ENCODE data around the gene HHIPL1.

DNA sequence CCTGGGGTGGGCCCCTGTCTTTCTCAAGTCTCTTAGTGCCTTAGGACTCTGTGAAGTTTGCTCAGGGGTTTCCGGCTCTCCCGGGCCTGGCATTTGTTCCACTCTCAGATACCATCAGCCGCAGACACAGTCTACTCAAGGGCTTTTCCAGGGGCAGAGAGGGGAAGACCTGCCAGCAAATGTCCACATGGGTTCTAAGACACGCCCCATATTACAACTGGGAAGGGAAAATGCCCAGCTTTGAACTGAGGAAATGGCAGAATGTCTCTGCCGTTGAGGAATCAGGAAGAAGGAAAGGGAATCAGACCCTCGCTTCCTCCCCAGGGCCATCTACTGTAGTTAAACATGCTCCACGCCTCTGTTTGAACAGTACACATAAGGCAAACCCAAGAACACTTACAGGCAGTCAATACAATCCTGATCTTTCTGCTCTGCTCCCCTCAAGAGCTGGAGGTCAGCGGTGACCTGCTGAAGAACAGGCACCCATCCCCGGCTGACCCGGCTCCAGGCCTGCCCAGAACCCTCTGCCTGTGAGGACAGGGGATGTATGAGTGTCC, 48.8 kb upstream of the HHIPL1 start:
- TF ChIP-seq, protein P1, sequence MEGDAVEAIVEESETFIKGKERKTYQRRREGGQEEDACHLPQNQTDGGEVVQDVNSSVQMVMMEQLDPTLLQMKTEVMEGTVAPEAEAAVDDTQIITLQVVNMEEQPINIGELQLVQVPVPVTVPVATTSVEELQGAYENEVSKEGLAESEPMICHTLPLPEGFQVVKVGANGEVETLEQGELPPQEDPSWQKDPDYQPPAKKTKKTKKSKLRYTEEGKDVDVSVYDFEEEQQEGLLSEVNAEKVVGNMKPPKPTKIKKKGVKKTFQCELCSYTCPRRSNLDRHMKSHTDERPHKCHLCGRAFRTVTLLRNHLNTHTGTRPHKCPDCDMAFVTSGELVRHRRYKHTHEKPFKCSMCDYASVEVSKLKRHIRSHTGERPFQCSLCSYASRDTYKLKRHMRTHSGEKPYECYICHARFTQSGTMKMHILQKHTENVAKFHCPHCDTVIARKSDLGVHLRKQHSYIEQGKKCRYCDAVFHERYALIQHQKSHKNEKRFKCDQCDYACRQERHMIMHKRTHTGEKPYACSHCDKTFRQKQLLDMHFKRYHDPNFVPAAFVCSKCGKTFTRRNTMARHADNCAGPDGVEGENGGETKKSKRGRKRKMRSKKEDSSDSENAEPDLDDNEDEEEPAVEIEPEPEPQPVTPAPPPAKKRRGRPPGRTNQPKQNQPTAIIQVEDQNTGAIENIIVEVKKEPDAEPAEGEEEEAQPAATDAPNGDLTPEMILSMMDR (IDR thresholded peaks at IDR 0.05; ENCODE audit: extremely low read depth in 1 of 2, insufficient read depth in 1 of 2, low read depth in 1 of 2, low read length in 2 of 2): no peak
- TF ChIP-seq POLR2A (IDR thresholded peaks at IDR 0.05; ENCODE audit: low read depth, low read length): no peak
- no peak for TF ChIP-seq FOS (IDR thresholded peaks at IDR 0.05; ENCODE audit: borderline replicate concordance, insufficient read depth, low read length)

Measured in endothelial cell of umbilical vein (primary cell).